GM21367 (cell line): Measurements from ENCODE around the gene CX3CL1.
"Not testable (repeated sequence)": the region's sequence is repeated elsewhere in the genome, so short reads cannot be mapped to it uniquely, and the experiment has no call there.

Experiments used
- ATAC-seq: cut with Tn5 transposase; IDR thresholded peaks from one replicate; pipeline ENCODE4 v1.9.1; 2021; ENCODE audit not compliant: unreplicated experiment

Gene CX3CL1

DNA sequence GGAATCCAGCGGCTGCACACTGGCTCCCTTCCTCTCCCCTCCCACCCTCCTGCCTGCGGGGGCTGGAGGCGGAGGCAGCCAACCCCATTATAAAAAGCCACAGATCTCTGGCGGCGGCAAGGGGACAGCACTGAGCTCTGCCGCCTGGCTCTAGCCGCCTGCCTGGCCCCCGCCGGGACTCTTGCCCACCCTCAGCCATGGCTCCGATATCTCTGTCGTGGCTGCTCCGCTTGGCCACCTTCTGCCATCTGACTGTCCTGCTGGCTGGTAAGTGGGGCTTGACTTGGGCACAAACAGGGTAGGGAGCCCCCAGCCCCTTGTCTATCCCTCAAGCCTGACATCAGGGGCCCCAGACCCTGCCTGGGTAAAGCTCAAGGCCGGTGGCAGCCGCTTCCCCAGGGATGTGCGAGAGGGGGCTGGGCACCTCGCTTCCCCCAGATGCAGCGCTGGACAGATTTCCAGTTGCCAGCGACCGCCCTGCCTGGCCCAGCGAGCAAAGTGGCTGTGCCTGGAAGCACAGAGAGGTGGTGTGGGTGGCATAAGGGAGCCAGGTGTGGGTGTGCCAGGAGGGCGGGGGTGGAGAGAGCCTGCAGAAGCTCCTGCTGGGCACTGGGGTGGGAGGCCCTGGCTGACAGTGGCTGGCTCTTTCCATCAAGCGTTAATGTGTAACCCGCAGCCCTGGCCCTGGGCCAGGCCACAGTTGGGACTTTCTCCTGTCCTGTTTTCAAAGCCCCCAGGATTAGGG is at the start of gene CX3CL1:
Gene CX3CL1 (plus strand): TSS at position 119 of the 745 bp plus-strand sequence. CDS start 79 bp downstream, at position 198.
- no peak for ATAC-seq

DNA sequence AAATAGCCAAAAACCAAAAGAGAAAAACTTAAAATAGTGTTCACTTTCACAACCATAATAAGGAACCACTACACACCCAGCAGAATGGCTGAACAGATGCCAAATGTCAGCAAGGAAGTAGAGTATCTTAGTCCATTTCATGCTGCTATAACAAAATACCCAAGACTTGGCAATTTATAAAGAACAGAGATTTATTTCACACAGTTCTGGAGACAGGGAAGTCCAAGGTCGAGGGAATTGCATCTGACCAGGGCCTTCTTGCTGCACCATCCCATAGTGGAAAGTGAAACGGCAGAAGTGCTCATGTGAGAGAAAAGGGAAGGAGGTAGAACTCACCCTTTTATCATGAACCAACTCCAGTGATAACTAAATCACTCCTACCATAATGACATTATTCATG is 47.5 kb upstream of the CX3CL1 start:
- no peak for ATAC-seq

DNA sequence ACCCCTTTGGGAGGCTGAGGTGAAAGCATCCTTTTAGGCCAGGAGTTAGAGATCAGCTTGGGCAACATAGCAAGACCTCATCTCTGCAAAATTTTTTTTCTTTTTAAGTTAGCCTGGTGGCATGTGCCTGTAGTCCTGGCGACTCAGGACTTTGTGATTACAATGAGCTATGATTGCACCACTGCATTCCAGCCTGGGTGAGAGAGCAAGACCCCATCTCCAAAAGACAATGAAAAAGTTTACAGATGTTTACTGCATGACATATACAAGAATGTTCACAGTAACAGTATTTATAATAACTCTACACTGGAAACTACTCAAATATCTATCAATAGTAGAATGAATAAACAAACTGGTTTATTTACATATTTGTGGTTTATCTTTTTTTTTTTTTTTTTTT is 46.8 kb upstream of the CX3CL1 start:
- no peak for ATAC-seq

DNA sequence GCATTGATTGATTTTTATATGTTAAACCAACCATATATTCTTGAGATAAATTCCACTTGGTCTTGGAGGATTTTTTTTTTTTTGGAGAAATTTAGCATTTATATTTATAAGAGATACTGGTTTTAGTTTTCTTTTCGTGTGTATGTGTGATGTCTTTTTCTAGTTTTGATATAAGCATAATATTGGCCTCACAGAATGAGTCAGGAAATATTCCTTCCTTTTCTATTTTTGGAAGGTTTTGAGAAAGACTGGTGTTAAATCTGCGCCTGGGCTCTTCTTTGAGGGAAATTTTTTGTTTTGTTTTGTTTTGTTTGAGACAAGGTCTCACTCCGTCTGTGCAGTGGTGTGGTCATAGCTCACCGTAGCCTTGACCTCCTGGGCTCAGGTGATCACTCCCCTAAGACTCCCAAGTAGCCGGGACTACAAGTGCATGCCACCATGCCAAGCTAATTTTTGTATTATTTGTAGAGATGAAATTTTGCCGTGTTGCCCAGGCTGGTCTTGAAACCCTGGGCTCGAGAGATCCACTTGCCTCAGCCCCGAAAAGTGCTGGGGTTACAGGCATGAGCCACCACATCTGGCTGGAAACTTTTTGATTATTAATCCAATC is 42.5 kb upstream of the CX3CL1 start:
- ATAC-seq: no peak

DNA sequence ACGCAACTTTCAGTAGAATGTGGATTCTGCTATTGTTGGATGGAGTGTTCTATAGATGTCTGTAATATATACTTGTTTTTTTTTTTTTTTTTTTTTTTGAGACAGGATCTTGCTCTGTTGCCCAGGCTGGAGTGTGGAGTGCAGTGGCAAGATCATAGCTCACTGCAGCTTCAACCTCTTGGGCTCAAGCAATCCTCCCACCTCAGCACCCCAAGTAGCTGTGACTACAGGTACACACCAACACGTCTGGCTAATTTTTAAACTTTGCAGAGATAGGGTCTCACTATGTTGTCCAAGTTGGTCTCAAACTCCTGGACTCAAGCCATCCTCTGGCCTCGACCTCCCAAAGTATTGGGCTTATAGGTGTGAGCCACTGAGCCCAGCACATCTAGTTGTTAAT is 40.9 kb upstream of the CX3CL1 start:
- ATAC-seq: no peak

DNA sequence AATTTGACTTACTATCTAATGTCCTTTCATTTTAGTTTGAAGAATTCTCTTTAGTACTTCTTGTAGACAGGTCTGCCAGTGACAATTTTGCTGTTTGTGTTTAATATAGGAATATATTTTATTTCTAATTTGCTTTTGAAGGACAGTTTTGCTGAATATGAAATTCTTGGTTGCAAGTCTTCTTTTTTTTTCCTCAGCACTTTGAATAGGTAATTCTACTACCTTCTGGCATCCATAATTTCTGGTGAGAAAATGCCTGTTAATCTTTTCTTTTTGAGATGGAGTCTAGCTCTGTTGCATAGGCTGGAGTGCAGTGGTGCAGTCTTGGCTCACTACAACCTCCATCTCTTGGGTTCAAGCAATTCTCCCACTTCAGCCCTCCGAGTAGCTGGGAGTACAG is 38.9 kb upstream of the CX3CL1 start:
- no peak for ATAC-seq

DNA sequence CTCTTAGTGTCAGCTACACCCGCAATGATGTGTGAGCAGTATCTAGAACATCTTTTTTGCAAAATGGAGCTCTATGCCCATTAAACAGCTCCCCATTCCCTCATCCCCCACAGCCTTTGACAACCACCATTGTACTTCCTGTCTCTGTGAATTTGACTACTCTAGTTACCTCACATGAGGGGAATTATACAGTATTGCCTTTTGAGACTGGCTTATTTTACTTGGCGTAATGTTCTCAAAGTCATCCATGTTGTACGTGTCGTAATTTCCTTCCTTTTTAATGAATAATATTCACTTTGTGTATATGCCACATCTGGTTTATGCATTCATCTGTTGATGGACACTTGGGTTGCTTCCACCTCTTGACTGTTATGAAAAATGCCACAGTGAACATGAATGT is 36.9 kb upstream of the CX3CL1 start:
- ATAC-seq: no peak

DNA sequence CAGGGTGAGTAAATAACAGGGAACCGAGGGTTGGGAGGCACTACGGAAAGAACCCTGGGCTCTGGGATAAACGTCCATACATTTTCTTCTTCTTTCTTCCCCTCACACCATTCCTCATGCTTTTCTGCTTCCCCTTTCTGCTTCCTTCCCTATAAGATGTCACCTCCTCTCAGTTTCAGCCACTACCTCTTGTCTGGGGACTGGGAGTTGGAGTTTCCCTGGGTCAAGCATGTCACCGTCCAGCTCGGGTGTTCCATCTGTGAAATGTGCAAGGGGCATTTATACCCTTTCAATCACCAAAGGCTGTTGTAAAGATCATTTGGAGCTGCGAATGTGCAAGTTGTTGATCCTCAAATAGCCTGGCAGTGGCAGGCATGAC is 31.2 kb upstream of the CX3CL1 start:
- ATAC-seq: no peak

DNA sequence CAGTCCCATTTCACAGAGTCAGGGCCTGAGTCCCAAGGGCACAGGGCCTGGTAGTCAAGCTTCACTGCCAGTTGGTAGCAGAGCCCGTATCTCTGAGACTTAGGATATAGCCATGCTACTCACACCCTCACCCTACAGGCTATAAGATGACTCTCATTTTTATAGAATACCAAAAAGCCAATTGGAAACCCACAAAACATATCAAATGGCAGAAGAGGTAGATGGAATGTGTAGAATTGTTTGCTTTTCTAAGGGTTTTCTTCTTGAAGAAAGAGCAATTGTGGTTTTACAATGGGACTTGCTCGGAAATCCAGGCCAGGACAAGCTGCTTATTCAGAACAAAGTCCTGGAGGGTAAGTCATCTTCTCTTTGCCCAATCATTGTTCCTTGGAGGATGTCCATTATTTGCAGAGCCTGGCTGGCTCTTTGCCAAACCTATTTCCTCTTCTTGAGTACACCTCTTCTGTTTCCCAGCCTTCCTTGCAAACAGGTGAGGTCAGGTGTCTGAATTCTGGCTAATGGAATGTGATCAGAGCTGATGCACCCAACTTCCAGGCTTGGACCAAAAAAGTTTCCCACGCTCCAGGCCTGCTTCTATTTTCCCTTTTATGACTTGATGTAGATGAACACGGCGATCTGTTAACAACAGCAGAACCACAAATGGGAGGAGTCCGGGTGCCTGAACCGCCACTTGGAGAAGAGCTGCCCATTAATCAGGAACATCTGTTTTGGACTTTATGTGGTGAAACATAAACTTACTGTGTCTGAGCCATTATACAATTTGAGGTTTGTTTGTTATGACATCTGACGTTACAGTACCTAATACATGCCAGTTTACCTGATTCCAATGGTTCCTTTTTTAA is 30.6 kb upstream of the CX3CL1 start:
- ATAC-seq: no peak

DNA sequence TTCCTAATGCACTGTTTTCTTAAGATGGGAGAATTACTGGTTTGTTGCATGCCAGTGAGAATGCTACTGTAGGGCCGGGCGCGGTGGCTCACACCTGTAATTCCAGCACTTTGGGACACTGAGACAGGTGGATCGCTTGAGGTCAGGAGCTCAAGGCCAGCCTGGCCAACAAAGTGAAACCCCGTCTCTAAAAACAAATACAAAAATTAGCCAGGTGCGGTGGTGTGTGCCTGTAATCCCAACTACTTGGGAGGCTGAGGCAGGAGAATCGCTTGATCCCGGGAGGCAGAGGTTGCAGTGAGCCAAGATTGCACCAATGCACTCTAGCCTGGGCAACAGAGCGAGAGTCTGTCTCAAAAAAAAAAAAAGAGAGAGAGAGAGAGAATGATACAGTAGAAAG is 29.7 kb upstream of the CX3CL1 start:
- not testable (repeated sequence) for ATAC-seq

DNA sequence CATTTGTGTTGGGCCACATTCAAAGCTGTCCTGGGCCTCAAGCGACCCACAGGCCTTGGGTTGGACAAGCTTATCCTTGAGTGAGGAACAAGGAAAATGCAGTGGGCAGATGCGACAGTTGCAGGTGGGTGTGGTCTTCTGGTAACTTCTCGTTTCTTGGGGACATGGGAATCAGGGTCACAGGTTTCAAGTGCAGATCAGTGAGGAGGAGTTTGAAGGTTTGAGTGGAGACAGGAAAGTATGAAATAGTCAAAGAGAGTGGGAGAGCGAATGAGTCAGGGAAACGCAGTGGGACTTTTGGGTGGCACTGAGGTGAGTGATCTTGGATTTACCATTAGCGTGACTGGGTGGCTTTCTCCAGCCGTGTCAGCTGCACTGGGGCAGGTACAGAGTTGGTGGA is 29.1 kb upstream of the CX3CL1 start:
- no peak for ATAC-seq

DNA sequence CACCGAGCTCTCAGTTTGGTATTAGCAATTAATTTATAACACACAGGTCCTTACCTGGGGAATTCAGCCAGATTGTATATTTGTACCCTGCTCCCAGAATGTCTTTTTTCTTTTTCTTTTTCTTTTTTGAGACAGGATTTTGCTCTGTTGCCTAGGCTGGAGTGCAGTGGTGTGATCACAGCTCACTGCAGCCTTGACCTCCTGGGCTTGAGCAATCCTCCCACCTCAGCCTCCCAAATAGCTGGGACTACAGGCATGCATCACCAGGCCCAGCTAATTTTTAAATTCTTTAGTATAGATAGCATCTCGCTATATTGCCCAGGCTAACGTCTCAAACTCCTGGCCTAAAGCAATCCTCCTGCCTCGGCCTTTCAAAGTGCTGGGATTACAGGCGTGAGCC is 28.2 kb upstream of the CX3CL1 start:
- ATAC-seq: not testable (repeated sequence)

DNA sequence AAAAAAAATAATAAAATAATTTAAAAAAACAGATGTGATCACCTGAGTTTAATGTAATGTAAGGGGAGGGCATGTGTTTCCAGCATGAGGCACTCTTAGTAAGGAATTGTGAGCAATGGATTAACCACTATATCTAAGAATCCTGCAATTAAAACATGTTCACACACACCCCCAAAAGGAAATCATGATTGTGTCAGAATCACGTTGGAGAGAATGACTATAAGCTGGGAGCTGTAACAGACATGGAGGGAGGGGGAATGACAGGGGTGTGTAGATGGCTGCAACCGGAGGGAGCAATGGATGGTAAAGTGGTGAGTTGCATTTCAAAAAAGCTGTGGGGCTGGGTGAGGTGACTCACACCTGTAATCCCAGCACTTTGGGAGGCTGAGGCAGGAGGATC is 27.3 kb upstream of the CX3CL1 start:
- ATAC-seq: no peak

DNA sequence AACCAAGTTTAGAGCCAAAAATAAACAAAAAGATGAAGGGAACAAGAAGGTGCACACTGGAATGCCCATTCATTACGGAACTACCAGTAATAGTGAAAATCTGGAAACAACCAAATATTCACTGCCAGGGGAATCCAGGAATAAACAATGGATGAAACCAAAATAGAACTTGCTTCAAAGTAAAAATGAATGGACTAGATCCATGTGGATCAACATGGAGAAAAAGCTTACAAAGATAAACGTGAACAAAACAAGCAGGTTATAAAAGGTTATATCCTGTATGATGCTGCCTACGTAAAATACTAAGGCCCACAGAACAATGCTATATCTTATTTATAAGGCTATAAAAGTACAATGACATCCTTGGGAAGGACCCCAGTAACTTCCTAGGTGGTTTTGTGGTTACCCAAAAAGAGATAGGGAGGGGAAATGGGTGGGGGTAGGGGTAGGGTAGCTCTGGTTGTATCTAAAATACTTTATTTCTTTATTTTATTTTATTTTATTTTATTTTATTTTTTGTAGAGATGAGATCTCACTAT is 26.6 kb upstream of the CX3CL1 start:
- ATAC-seq: no peak

DNA sequence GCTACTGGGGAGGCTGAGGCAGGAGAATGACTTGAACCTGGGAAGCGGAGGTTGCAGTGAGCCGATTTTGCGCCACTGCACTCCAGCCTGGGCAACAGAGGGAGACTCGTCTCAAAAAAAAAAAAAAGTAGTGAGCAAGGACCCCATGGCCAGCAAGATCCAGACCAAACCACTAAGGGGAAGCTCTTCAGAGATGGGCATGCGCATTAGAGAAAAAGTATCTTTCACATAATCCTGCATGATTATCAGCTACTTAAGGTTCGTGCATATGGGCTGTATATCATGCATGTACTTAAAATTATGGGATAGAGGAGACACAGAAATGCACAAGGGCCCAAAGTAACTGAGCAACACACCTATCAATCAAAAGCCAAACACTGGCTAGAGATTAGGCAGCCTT is 24.4 kb upstream of the CX3CL1 start:
- ATAC-seq: no peak

DNA sequence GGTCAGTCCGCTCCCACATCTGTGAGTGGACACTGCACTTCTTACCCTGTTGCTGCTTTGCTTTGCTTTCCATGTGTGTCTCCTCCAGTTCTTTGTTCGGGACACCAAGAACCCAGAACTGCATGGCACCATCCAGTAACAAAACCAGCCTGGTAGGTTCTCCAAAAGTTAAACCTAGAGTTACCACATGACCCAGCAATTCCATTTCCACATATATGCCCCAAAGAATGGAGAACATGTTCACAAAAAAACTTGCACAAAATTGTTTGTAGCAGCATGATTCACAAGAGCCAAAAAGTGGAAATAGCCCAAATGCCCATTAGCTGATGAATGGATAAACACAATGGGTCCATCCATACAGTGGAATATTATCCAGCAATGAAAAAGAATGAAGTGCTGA is 24.0 kb upstream of the CX3CL1 start:
- no peak for ATAC-seq

DNA sequence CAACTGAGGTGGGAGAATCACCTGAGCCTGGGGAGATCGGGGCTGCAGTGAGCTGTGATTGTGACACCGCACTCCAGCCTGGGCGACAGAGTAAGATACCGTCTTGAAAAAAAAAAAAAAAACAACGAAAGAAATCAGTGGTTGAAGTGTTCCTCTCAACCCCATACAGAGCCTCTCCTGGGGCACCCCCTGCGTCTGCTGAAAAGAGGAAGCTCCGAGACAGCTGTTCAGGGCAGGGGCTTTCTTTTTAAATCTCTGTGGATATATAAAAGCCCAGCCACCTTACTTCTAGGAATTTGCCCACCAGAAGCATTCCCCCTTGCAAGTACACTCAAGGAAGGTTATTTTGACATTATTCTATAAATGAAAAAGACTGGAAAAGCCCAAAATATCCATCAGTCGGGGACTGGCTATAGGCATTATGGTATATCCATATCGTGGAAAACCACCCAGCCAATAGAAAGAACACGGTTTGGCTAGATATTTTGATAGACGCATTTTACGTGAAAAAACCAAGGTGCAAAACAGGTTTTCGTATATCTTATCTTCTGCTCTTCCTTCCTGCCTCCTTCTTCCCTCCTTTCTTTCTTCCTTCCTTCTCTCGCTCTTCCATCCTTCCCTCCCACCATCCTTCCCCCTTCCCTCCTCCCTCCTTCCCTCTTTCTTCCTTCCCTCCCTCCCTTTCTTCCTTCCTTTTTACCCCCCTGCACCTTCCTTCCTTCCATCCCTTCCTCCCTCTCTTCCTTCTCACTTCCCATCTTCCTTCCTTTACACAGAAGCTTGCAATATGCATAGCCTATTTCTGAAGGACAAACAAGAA is 22.9 kb upstream of the CX3CL1 start:
- ATAC-seq: peak; percentile 81

DNA sequence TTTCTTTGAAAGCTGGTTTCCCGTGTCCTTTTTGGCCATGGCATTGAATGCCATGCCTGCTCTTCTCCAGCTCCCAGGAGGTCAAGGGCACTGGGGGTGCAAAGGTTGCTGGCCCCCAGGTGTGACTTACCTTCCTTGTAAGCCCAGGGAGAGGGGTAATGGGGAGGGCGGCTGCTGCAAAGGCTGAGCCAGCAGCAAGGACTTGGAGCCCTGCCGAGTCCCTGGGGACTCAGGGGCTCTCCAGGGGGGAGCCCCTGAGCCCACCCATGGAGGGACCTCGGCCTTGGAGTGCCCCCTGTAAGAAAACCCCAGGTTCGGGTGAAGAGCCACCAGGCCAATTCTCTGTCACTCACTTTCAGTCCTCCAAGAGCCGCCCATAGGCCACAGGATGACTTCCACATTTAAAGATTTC is 19.6 kb upstream of the CX3CL1 start:
- no peak for ATAC-seq

DNA sequence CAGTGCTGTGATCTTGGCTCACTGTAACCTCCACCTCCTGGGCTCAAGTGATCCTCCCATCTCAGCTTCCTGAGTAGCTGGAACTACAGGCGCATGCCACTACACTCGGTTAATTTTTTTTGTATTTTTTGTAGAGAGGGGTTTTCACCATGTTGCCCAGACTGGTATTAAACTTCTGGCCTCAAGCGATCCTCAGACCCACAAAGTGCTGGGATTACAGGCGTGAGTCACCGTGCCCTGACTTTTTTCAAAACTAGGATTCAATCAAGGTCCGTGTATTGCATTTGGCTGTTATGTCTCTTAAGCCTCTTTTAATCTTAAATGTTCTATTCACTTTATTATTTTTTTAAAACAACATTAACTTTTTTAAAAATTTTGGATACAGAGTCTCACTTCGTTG is 18.0 kb upstream of the CX3CL1 start:
- ATAC-seq: no peak

DNA sequence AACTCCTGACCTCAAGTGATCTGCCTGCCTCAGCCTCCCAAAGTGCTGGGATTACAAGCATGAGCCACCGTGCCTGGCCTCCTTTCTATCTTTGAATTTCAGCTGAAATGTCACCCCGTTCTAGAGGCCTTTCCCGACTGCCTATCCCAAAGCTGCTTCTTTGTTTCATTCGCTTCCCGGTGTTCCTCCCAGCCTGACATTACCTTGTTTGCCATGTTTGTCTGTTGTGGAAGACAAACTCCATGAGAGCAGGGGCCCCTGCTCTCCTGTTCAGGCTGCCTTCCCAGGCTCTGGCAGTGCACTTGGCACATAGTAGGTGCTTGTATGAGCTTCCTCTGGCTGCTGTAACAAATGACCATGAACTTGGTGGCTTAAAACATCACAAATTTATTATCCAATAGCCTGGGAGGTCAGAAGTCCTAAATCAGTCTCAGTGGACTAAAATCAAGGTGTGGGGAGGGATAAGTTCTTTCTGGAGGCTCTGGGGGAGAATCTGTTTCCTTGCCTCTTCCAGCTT is 16.3 kb upstream of the CX3CL1 start:
- no peak for ATAC-seq

DNA sequence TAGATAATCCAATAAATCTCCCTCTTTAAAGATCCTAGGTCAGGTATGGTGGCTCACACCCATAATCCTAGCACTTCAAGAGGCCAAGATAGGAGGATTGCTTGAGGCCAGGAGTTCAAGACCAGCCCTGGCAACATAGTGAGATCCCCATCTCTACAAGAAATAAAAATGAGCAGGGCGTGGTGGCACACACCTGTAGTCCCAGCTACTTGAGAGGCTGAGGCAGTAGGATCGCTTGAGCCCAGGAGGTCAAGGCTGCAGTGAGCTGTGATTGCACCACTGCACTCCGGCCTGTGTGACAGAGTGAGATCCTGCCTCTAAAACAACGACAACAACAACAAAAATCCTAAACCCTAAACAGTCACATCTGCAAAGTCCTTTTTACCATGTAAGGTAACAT is 15.7 kb upstream of the CX3CL1 start:
- no peak for ATAC-seq
